CD4-positive, alpha-beta T cell (primary cell): ENCODE results near the gene CCT7. TPM values are rescaled to one million over a fixed set of nuclear protein-coding genes. Genes with fewer than 3 reads are reported as not detected.
A peak's percentile ranks its signal among the peaks of the same experiment; 100 is the strongest.

Experiments
- ATAC-seq: fragments of 200-7000 bp; cut with Tn5 transposase; one replicate; pipeline ENCODE4 v1.10.0; 2022; ENCODE audit warnings: mild to moderate bottlenecking; ENCODE audit not compliant: poor library complexity
- CTCF ChIA-PET: fragments of 350-600 bp; sonication (Branson Sonifier 250); formaldehyde crosslinking; loops from one replicate; lab custom pipeline; 2021; ENCODE audit warnings: antibody characterized with exemption, inconsistent platforms; lab: Charles Lee
- POLR2A ChIA-PET: fragments of 350-600 bp; sonication (Branson Sonifier 250); formaldehyde crosslinking; loops from one replicate; lab custom pipeline; 2021; ENCODE audit warnings: antibody characterized with exemption, inconsistent platforms; lab: Charles Lee
- DNase-seq, 14 experiments: peaks; one replicate each; pipeline ENCODE4 v3.0.0-alpha.2; 2013 to 2020; ENCODE audit warnings: mixed read lengths in 2 of 14
- H3K27ac ChIP-seq, 2 donors: one replicate each; pipeline versions ENCODE4 v1.5.1 to v1.7.0; 2013; ENCODE audit warnings: low read length in 2 of 2, low read depth in 1 of 2, mild to moderate bottlenecking in 1 of 2
- H3K27me3 ChIP-seq, 2 experiments: 1 replicate in 1 of 2; 2 replicates in 1 of 2; pipeline versions ENCODE4 v1.6.1 to v1.7.0; 2013; ENCODE audit warnings: low read length in 2 of 2, control low read depth in 1 of 2, mild to moderate bottlenecking in 1 of 2, moderate library complexity in 1 of 2; ENCODE audit not compliant: insufficient read depth in 2 of 2, control insufficient read depth in 1 of 2
- H3K36me3 ChIP-seq: one replicate; pipeline ENCODE4 v1.6.1; 2013; ENCODE audit warnings: low read length, control low read depth; ENCODE audit not compliant: insufficient read depth
- H3K4me1 ChIP-seq: one replicate; pipeline ENCODE4 v1.6.1; 2013; ENCODE audit warnings: low read length, control low read depth; ENCODE audit not compliant: insufficient read depth
- H3K4me3 ChIP-seq: one replicate; pipeline ENCODE4 v1.5.1; 2013; ENCODE audit warnings: mild to moderate bottlenecking, low read length, moderate library complexity
- H3K9me3 ChIP-seq, 2 experiments: 1 replicate in 1 of 2; 2 replicates in 1 of 2; pipeline versions ENCODE4 v1.6.1 to v1.7.0; 2013; ENCODE audit warnings: low read length in 2 of 2, mild to moderate bottlenecking in 2 of 2, control low read depth in 1 of 2, moderate library complexity in 1 of 2; ENCODE audit not compliant: control insufficient read depth in 1 of 2, insufficient read depth in 1 of 2
- H3K27ac Mint-ChIP-seq: one replicate; pipeline ENCODE4 v1.8.0; 2020; ENCODE audit warnings: mixed read lengths
- H3K27me3 Mint-ChIP-seq: one replicate; pipeline ENCODE4 v1.8.0; 2021; ENCODE audit warnings: mixed read lengths
- H3K36me3 Mint-ChIP-seq: one replicate; pipeline ENCODE4 v1.8.0; 2021; ENCODE audit warnings: low read depth, mixed read lengths
- H3K4me1 Mint-ChIP-seq: one replicate; pipeline ENCODE4 v1.8.0; 2021; ENCODE audit warnings: low read depth, mixed read lengths
- H3K4me3 Mint-ChIP-seq: one replicate; pipeline ENCODE4 v1.8.0; 2020; ENCODE audit warnings: mild to moderate bottlenecking, mixed read lengths
- H3K9me3 Mint-ChIP-seq: one replicate; pipeline ENCODE4 v1.8.0; 2020; ENCODE audit warnings: mixed read lengths
- intact Hi-C, 2 experiments: fragments of 100-400 bp; cut with DNase I in 1 of 2; cut with micrococcal nuclease in 1 of 2; formaldehyde crosslinking; loops; one replicate each; pipeline versions ENCODE4 v1.15.1 to v1.9.0; 2023 to 2025; cut with DNase I, micrococcal nuclease
- total RNA-seq, 174 experiments: library from RNA in 2 of 174; stranded (reverse) in 2 of 174; gene quantifications; one replicate each; pipeline ENCODE4 v1.2.3 and lab custom pipeline; 2021 to 2026
- TF ChIP-seq, protein P1 (sequence below): fragments of 200-600 bp; IDR thresholded peaks from one replicate; pipeline ENCODE4 v1.8.0; 2022; ENCODE audit warnings: antibody characterized with exemption, mild to moderate bottlenecking

The CCT7 gene
- total RNA-seq, 2 experiments from 2014 or later = 86.9 to 96.9 TPM

DNA sequence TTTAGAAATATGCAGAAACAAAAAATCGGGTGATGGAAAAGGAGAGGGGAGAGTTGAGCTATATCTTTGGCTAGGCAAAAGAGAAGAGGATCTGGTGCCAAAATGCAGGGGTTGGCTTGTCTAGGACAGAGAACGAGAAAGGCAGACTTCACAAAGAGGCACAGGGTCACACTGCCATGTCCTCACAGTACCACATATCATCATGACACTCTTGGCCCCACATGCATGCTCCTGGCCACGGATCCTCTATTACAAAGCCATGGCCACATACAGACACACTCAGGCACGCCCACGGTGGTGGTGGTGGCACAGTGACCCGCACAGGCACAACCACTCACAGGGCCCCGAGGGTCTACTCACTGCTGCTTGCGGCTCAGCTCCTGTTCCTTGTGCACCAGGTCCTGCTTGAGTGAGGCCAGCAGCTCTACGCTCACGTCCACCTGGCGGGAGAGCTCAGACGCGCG, 34.3 kb downstream of the CCT7 start:
- DNase-seq = no peak
- ATAC-seq = no peak
- H3K27ac ChIP-seq = no peak overlapping the region
- H3K4me1 ChIP-seq = peaks cover 10% of the 10 kb centered on the region
- CTCF ChIA-PET = interaction anchor here (0.6 to 1.3 kb wide), 2 partner anchors 33 to 1744 kb away, joined by 3 to 4 read pairs; no protein-coding TSS in a partner anchor
- H3K9me3 ChIP-seq = no peaks in the 10 kb centered on the region
- POLR2A ChIA-PET = interaction anchor here (0.5 to 1.4 kb wide), 4 partner anchors 25 to 490 kb away, joined by 3 to 17 read pairs (median 4); partner anchors contain the start of genes CCT7, EGR4 and PRADC1
- Mint-ChIP-seq H3K27ac (peak overlapping the region; percentile 63), H3K36me3 (peaks cover 24% of the 10 kb centered on the region), H3K4me3 (peak overlapping the region; percentile 83), H3K4me1 (peaks cover 28% of the 10 kb centered on the region), H3K27me3 (no peaks in the 10 kb centered on the region), H3K9me3 (no peaks in the 10 kb centered on the region)
- intact Hi-C loops = loop anchor here (2.0 kb wide), 3 partner anchors 18 to 34 kb away; partner anchors contain the start of gene CCT7 (in 1 of the 2)
- H3K36me3 ChIP-seq = no peaks in the 10 kb centered on the region
- no peaks in the 10 kb centered on the region for H3K27me3 ChIP-seq
- peak overlapping the region; percentile 10 for H3K4me3 ChIP-seq
- TF ChIP-seq, protein P1, sequence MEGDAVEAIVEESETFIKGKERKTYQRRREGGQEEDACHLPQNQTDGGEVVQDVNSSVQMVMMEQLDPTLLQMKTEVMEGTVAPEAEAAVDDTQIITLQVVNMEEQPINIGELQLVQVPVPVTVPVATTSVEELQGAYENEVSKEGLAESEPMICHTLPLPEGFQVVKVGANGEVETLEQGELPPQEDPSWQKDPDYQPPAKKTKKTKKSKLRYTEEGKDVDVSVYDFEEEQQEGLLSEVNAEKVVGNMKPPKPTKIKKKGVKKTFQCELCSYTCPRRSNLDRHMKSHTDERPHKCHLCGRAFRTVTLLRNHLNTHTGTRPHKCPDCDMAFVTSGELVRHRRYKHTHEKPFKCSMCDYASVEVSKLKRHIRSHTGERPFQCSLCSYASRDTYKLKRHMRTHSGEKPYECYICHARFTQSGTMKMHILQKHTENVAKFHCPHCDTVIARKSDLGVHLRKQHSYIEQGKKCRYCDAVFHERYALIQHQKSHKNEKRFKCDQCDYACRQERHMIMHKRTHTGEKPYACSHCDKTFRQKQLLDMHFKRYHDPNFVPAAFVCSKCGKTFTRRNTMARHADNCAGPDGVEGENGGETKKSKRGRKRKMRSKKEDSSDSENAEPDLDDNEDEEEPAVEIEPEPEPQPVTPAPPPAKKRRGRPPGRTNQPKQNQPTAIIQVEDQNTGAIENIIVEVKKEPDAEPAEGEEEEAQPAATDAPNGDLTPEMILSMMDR = no peak

DNA sequence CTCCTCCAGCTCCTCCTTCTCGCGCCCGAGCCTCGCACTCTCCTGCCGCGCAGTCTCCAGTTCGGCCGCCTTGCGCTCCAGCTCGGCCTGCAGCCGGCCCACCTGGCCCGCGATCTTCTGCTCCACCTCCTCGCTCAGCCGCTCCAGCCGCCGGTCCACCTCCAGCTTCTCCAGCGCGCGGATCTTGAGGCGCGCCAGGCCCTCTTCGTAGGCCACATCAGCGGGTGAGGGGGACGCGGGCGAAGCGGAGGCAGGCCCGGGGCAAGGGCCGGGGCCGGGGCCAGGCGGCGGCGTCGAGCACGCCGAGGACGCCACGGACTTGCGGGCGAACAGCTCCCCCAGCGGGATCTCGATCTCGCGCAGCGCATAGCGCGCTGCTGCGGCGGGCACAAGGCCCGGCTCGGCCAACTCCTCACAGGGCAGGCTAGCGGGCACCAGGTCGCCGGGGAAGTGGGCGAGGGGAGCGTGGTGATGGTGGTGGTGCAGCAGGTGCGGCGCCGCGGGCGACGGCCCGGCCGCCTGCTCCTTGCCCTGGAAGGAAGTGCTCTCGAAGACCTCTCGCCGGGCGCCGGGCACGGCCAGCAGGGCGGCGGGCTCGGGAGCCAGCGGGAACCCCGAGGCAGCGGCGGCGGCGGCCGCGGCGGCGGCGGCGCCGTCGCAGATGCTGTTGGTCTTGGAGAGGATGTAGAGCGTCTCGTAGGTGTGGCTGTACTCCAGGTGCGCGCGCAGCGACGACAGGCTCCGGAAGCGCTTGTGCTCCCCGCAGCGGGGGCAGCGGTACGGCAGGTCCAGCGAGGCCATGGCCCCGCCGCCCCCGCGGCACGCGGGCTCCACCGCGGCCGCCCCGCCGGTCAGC, 35.0 kb downstream of the CCT7 start:
- peak overlapping the region; percentile 75 for H3K27ac Mint-ChIP-seq

More for the DNA sequence above, 35.0 kb downstream of the CCT7 start:
- no peaks in the 10 kb centered on the region for H3K27me3 Mint-ChIP-seq
- H3K4me3 ChIP-seq = peak overlapping the region; percentile 58
- H3K27me3 ChIP-seq = no peaks in the 10 kb centered on the region
- peaks cover 18% of the 10 kb centered on the region for H3K36me3 Mint-ChIP-seq
- H3K27ac ChIP-seq = no peak overlapping the region
- intact Hi-C loops = loop anchor here (1.0 to 2.0 kb wide), 4 partner anchors 18 to 35 kb away; partner anchors contain the start of gene CCT7 (in 2 of the 2)
- peak overlapping the region; percentile 83 for H3K4me3 Mint-ChIP-seq
- TF ChIP-seq, protein P1 = peak; percentile 13
- CTCF ChIA-PET = interaction anchor here (0.6 to 1.3 kb wide), 2 partner anchors 34 to 1744 kb away, joined by 3 to 4 read pairs; no protein-coding TSS in a partner anchor
- POLR2A ChIA-PET = interaction anchor here (0.5 to 1.4 kb wide), 4 partner anchors 25 to 489 kb away, joined by 3 to 17 read pairs (median 4); partner anchors contain the start of genes CCT7, EGR4 and PRADC1
- DNase-seq (peak; percentile 57 to 92 (median 80)), ATAC-seq (peak; percentile 96)
- H3K4me1 Mint-ChIP-seq = peaks cover 28% of the 10 kb centered on the region
- H3K9me3 ChIP-seq = no peaks in the 10 kb centered on the region
- peaks cover 10% of the 10 kb centered on the region for H3K4me1 ChIP-seq
- no peaks in the 10 kb centered on the region for H3K36me3 ChIP-seq
- no peaks in the 10 kb centered on the region for H3K9me3 Mint-ChIP-seq
